OCI-LY7 (cell line): ENCODE data around the gene TM9SF2. TPM values are rescaled to one million over a fixed set of nuclear protein-coding genes. Genes with fewer than 3 reads are reported as not detected.

ENCODE experiments used
- BruUV-seq: library from RNA; stranded (reverse); fragments of 400-500 nt; replicated peaks from 2 replicates; lab custom pipeline; 2021; lab: Mats Ljungman, UMichigan
- CTCF ChIA-PET: fragments of 300-600 bp; sonication (Branson Sonifier 250); formaldehyde crosslinking; loops from one replicate; lab custom pipeline; 2022; ENCODE audit warnings: antibody characterized with exemption; ENCODE audit not compliant: unreplicated experiment; lab: Charles Lee
- POLR2A ChIA-PET: fragments of 300-600 bp; sonication (Branson Sonifier 250); formaldehyde crosslinking; loops from one replicate; lab custom pipeline; 2022; ENCODE audit warnings: antibody characterized with exemption; lab: Charles Lee
- DNase-seq: peaks from one replicate; pipeline ENCODE4 v3.0.0-alpha.2; 2015; ENCODE audit warnings: low spot score
- H2AFZ ChIP-seq: fragments of 200-600 bp; sonication (generic), shearing (Covaris generic); 2 replicates; pipeline ENCODE4 v1.6.1; 2014; ENCODE audit warnings: mild to moderate bottlenecking, antibody characterized with exemption, low read length, moderate library complexity
- H3K27ac ChIP-seq: fragments of 200-600 bp; sonication (generic); 2 replicates; pipeline ENCODE4 v1.5.1; 2014; ENCODE audit warnings: mixed run types, low read depth, mild to moderate bottlenecking, moderate library complexity, low read length, inconsistent platforms; ENCODE audit not compliant: poor library complexity, severe bottlenecking
- H3K36me3 ChIP-seq: fragments of 200-600 bp; sonication (generic); 2 replicates; pipeline ENCODE4 v1.6.1; 2014; ENCODE audit warnings: mild to moderate bottlenecking, antibody characterized with exemption, low read length, moderate library complexity, mixed read lengths; ENCODE audit not compliant: insufficient read depth
- H3K4me1 ChIP-seq: fragments of 200-600 bp; sonication (generic); 2 replicates; pipeline ENCODE4 v1.5.1; 2014; ENCODE audit warnings: mild to moderate bottlenecking, low read length; ENCODE audit not compliant: insufficient read depth, poor library complexity, severe bottlenecking
- H3K4me2 ChIP-seq: fragments of 200-600 bp; sonication (generic); 2 replicates; pipeline ENCODE4 v1.6.1; 2014; ENCODE audit warnings: mild to moderate bottlenecking, low read length
- H3K4me3 ChIP-seq: fragments of 200-600 bp; sonication (generic); 2 replicates; pipeline ENCODE4 v1.5.1; 2014; ENCODE audit warnings: mild to moderate bottlenecking, low read depth, low read length; ENCODE audit not compliant: poor library complexity, severe bottlenecking
- H3K79me2 ChIP-seq: fragments of 200-600 bp; sonication (generic); 2 replicates; pipeline ENCODE4 v1.6.1; 2016; ENCODE audit warnings: low read depth, mild to moderate bottlenecking, low read length, moderate library complexity, mixed read lengths; ENCODE audit not compliant: insufficient read depth
- H3K9me2 ChIP-seq: fragments of 200-600 bp; sonication (generic); 2 replicates; pipeline ENCODE4 v1.6.1; 2016; ENCODE audit warnings: mild to moderate bottlenecking, low read length, mixed read lengths; ENCODE audit not compliant: insufficient read depth
- H3K9me3 ChIP-seq: fragments of 200-600 bp; sonication (generic); 2 replicates; pipeline ENCODE4 v1.6.1; 2014; ENCODE audit warnings: mild to moderate bottlenecking, mixed run types, low read length, mixed read lengths
- H4K20me1 ChIP-seq: fragments of 200-600 bp; sonication (generic); 2 replicates; pipeline ENCODE4 v1.6.1; 2014; ENCODE audit warnings: mild to moderate bottlenecking, antibody characterized with exemption, low read length, moderate library complexity, mixed read lengths; ENCODE audit not compliant: insufficient read depth
- EZH2phosphoT487 ChIP-seq: fragments of 200-600 bp; sonication (generic); IDR thresholded peaks from 2 replicates; pipeline ENCODE4 v1.6.1; 2018; ENCODE audit warnings: low read depth, borderline replicate concordance, mild to moderate bottlenecking, mixed run types, antibody characterized with exemption, low read length, moderate library complexity, mixed read lengths
- intact Hi-C: fragments of 100-400 bp; cut with micrococcal nuclease; formaldehyde crosslinking; loops from one replicate; pipeline ENCODE4 v1.10.0; 2022; ENCODE audit not compliant: unreplicated experiment
- total RNA-seq, 2 experiments: library from RNA; depleted of rRNA in 1 of 2; stranded (reverse); fragments of >200 nt in 1 of 2; shearing (Covaris generic) in 1 of 2; gene quantifications; 2 replicates each; pipeline ENCODE4 v1.2.3, GENCODE V29; 2014 to 2022
- TF ChIP-seq, protein P1 (sequence below): fragments of 200-600 bp; sonication (generic); conservative IDR thresholded peaks from 2 replicates; pipeline ENCODE4 v1.5.1; 2014; ENCODE audit warnings: mild to moderate bottlenecking, antibody characterized with exemption, low read length, moderate library complexity, mixed read lengths

Gene TM9SF2
- total RNA-seq, 2 experiments from 2014 or later = 17.8 to 27.3 TPM

DNA sequence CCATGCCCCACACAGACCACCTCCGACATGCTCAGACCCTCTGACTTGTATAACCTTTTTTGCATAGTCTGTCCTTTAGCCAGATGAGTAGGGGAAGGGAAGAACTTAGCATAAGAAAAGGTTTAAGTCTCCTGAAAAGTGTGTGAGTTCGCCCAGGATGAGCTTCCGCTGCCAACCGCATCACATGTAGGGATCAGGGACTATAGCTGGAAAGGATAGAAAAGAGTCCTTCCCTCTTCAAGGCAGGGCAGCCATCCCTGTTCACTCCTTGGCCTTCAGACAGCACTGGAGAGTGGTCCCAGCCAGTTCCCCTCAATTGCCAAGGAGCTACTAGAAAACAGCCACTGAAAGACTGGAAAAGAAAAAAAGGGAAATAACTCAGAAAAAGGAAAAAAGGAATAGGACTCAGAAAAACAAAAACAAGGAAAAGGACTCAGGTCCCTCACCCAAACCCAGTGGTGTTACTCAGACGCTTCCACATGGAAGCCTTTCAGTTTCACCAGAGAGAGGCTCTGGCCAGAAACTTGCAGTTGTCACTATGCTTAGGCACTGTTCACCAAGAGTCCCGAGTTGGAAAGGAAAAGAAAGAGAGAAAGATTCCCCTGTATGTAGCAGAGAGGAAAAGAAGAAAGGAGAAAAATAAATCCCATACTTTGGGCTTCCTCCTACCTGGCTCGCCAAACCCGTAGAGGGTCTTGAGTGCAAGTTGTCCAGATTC, 5.6 kb upstream of the TM9SF2 start:
- Histone ChIP-seq H3K4me3 (no peak overlapping the region), H3K9me2 (no peaks in the 10 kb centered on the region), H3K4me1 (peaks cover 25% of the 10 kb centered on the region), H2AFZ (peak overlapping the region; percentile 47; the same call in 1 of the 2 replicates), H3K79me2 (no peaks in the 10 kb centered on the region), H3K27ac (no peak overlapping the region), H4K20me1 (no peaks in the 10 kb centered on the region), H3K9me3 (no peaks in the 10 kb centered on the region), H3K4me2 (peak overlapping the region; percentile 22; the same call in 1 of the 2 replicates), H3K36me3 (no peaks in the 10 kb centered on the region; the same call in 1 of the 2 replicates)
- DNase-seq = no peak
- intact Hi-C loops = no loop called here
- POLR2A ChIA-PET = interaction anchor here (1.2 kb wide), 1 partner anchor 10 kb away, joined by 7 read pairs; no protein-coding TSS in a partner anchor
- TF ChIP-seq, protein P1, sequence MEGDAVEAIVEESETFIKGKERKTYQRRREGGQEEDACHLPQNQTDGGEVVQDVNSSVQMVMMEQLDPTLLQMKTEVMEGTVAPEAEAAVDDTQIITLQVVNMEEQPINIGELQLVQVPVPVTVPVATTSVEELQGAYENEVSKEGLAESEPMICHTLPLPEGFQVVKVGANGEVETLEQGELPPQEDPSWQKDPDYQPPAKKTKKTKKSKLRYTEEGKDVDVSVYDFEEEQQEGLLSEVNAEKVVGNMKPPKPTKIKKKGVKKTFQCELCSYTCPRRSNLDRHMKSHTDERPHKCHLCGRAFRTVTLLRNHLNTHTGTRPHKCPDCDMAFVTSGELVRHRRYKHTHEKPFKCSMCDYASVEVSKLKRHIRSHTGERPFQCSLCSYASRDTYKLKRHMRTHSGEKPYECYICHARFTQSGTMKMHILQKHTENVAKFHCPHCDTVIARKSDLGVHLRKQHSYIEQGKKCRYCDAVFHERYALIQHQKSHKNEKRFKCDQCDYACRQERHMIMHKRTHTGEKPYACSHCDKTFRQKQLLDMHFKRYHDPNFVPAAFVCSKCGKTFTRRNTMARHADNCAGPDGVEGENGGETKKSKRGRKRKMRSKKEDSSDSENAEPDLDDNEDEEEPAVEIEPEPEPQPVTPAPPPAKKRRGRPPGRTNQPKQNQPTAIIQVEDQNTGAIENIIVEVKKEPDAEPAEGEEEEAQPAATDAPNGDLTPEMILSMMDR = no peak
- TF ChIP-seq EZH2phosphoT487 = no peak
- CTCF ChIA-PET = no interaction called here
- BruUV-seq = no TSS peak

DNA sequence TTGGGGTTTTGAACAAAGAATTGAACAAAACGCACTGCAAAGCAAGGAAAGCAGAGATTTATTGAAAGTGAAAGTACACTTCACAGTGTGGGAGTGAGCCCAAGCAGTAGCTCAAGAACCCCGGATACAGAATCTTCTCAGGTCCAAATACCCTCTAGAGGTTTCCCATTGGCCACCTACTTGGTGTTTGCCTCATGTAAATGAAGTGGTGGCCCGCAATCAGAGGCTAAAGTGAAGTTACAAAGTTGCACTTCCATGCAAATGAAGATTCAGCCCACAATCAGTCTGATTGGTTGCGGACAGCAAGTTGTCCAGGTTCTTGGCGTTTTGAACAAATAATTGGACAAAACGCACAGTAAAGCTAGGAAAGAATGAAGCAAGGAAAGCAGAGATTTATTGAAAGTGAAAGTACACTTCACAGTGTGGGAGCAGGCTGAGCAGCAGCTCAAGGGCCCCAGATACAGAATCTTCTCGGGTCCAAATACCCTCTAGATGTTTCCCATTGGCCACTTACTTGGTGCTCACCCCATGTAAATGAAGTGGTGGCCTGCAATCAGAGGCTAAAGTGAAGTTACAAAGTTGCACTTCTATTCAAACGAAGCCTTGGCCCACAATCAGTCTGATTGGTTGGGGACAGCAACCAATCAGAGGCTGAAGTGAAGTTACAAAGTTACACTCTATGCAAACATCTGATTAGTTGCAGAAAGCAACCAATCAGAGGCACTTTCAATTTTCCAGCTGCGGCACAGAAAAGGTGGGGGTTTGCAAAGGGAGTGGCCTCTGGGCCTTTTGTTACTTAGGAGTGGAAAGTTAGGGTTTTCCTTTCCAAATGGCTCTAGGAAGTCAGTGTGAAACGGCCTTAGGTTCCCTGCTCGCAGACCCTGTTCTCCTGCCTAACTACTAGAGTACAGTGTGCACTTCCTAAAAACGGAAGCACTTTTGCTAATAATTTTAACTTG, 4.8 kb upstream of the TM9SF2 start:
- ChIA-PET POLR2A (interaction anchor here (1.2 kb wide), 1 partner anchor 11 kb away, joined by 7 read pairs; no protein-coding TSS in a partner anchor), CTCF (no interaction called here)
- H3K4me1 ChIP-seq = peaks cover 25% of the 10 kb centered on the region
- H3K4me3 ChIP-seq = no peak overlapping the region
- H2AFZ ChIP-seq = peak overlapping the region; percentile 47; the same call in 1 of the 2 replicates
- H3K79me2 ChIP-seq = no peaks in the 10 kb centered on the region; the same call in 1 of the 2 replicates
- TF ChIP-seq, protein P1 = no peak
- no peak for TF ChIP-seq EZH2phosphoT487
- H4K20me1 ChIP-seq = no peaks in the 10 kb centered on the region
- no peaks in the 10 kb centered on the region; the same call in 1 of the 2 replicates for H3K36me3 ChIP-seq
- DNase-seq = no peak
- intact Hi-C loops = no loop called here
- no peaks in the 10 kb centered on the region for H3K9me3 ChIP-seq
- no peak overlapping the region for H3K27ac ChIP-seq
- no peaks in the 10 kb centered on the region for H3K9me2 ChIP-seq
- H3K4me2 ChIP-seq = peak overlapping the region; percentile 22; the same call in 1 of the 2 replicates
- no TSS peak for BruUV-seq
